H1 (cell line): ENCODE data around the gene POLD4.

ENCODE experiments used
- CTCF ChIP-seq, 3 experiments: IDR thresholded peaks; 1 replicate in 2 of 3; 2 replicates in 1 of 3; pipeline versions ENCODE4 v1.5.1 to v1.6.1; 2011; ENCODE audit warnings: low read length in 3 of 3, mild to moderate bottlenecking in 3 of 3, inconsistent platforms in 2 of 3, low read depth in 1 of 3, moderate library complexity in 1 of 3; ENCODE audit not compliant: insufficient read depth in 1 of 3; ENCODE audit errors: control extremely low read depth in 1 of 3
- POLR2A ChIP-seq, 2 experiments: IDR thresholded peaks; 1 replicate in 1 of 2; 2 replicates in 1 of 2; pipeline ENCODE4 v1.6.1; 2011; ENCODE audit warnings: low read depth in 2 of 2, low read length in 2 of 2, mild to moderate bottlenecking in 2 of 2; ENCODE audit errors: control extremely low read depth in 1 of 2
- TEAD4 ChIP-seq: IDR thresholded peaks from 2 replicates; pipeline ENCODE4 v1.6.1; 2012; ENCODE audit warnings: low read depth, low read length, inconsistent platforms, mixed read lengths
- USF2 ChIP-seq: IDR thresholded peaks from 2 replicates; pipeline ENCODE4 v1.6.1; 2011; ENCODE audit warnings: low read length, improper control_type of control experiment

- TF ChIP-seq POLR2A (IDR thresholded peaks at IDR 0.05; ENCODE audit: control extremely low read depth in 1 of 2, low read depth in 2 of 2, low read length in 2 of 2) = no peak
- no peak for TF ChIP-seq CTCF (IDR thresholded peaks at IDR 0.05; ENCODE audit: control extremely low read depth in 1 of 3, insufficient read depth in 1 of 3, low read depth in 1 of 3, low read length in 3 of 3)
- TF ChIP-seq USF2 = no peak
- no peak for TF ChIP-seq TEAD4
These were observed 12.5 kb upstream of the POLD4 start for GRCh38 chr11:67365736-67366444.
